ENCODE results near the gene NUAK1.

NUAK1 gene

DNA sequence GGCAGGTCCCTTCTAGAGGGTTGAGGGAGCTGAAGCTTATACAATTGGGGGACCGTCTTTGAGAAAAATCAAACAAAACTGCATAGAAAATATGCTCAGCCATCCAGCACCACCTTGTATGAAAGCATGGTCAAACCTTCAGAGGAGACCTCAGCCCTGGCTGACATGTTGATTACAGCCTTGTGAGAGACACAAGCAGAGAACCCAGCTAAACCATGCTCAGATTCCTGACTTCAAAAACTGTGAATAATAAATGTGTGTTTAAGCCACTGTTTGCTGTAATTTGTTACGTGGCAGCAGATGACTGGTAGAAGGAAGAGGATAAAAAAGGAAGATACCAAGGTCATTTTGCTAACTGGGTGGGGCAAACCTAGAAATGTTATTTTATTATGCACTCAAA, 115.7 kb downstream of the NUAK1 start:
- TF ChIP-seq, protein P1, sequence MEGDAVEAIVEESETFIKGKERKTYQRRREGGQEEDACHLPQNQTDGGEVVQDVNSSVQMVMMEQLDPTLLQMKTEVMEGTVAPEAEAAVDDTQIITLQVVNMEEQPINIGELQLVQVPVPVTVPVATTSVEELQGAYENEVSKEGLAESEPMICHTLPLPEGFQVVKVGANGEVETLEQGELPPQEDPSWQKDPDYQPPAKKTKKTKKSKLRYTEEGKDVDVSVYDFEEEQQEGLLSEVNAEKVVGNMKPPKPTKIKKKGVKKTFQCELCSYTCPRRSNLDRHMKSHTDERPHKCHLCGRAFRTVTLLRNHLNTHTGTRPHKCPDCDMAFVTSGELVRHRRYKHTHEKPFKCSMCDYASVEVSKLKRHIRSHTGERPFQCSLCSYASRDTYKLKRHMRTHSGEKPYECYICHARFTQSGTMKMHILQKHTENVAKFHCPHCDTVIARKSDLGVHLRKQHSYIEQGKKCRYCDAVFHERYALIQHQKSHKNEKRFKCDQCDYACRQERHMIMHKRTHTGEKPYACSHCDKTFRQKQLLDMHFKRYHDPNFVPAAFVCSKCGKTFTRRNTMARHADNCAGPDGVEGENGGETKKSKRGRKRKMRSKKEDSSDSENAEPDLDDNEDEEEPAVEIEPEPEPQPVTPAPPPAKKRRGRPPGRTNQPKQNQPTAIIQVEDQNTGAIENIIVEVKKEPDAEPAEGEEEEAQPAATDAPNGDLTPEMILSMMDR (IDR thresholded peaks at IDR 0.05; ENCODE audit: low read depth, low read length, poor library complexity, severe bottlenecking): no peak
- no peak for TF ChIP-seq EZH2phosphoT487 (IDR thresholded peaks at IDR 0.05; ENCODE audit: borderline replicate concordance, low read length)
- H3K27ac ChIP-seq (ENCODE audit: low read depth, low read length): no peak overlapping the region
- no peak overlapping the region for H3K4me2 ChIP-seq (ENCODE audit: low read length)
- H3K79me2 ChIP-seq (ENCODE audit: control insufficient read depth, low read length): no peaks in the 10 kb centered on the region
- H4K20me1 ChIP-seq (ENCODE audit: control insufficient read depth, insufficient read depth, low read depth, low read length): no peaks in the 10 kb centered on the region
- H3K4me1 ChIP-seq (ENCODE audit: control insufficient read depth, low read length): no peaks in the 10 kb centered on the region; the same call in 1 of the 2 replicates
- H3K9me3 ChIP-seq (ENCODE audit: control insufficient read depth, insufficient read depth, low read length): peaks cover 3% of the 10 kb centered on the region; the same call in 1 of the 2 replicates
- H3F3A ChIP-seq (ENCODE audit: control insufficient read depth, insufficient read depth): no peaks in the 10 kb centered on the region
- H3K27me3 ChIP-seq (ENCODE audit: control insufficient read depth, low read length): no peaks in the 10 kb centered on the region
- no peaks in the 10 kb centered on the region for H3K36me3 ChIP-seq (ENCODE audit: control insufficient read depth, low read length)
- H3K4me3 ChIP-seq (ENCODE audit: low read length): no peak overlapping the region
- no peaks in the 10 kb centered on the region; the same call in 1 of the 2 replicates for H3K9me2 ChIP-seq (replicated peaks; ENCODE audit: control insufficient read depth, low read length)

DNA sequence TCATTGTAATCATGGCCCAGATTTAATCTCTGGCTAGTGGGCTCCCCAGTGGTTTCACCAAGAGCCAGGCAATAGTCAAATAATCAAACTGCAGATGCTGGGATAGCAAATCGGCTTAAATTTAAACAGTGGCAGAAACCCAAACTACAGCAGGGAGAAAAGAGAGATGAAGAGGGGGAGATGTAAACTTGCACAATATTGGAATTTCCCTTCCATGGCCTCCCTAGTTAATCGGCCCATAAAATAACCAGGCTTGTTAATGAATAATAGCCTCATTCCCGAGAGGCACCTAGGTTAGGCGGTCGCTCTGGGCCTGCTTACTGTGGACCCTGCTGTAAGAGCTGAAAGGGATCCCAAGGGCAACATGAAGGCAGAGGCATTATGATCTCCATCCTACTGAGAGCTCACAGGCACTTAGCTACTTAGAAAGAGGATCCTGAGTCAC, 116.2 kb downstream of the NUAK1 start:
- no peaks in the 10 kb centered on the region for H3K27me3 ChIP-seq (ENCODE audit: control insufficient read depth, low read length)
- H4K20me1 ChIP-seq (ENCODE audit: control insufficient read depth, insufficient read depth, low read depth, low read length): no peaks in the 10 kb centered on the region
- H3K79me2 ChIP-seq (ENCODE audit: control insufficient read depth, low read length): no peaks in the 10 kb centered on the region
- H3K4me1 ChIP-seq (ENCODE audit: control insufficient read depth, low read length): no peaks in the 10 kb centered on the region; the same call in 1 of the 2 replicates
- no peaks in the 10 kb centered on the region for H3F3A ChIP-seq (ENCODE audit: control insufficient read depth, insufficient read depth)
- no peaks in the 10 kb centered on the region for H3K36me3 ChIP-seq (ENCODE audit: control insufficient read depth, low read length)
- no peaks in the 10 kb centered on the region; the same call in 1 of the 2 replicates for H3K9me2 ChIP-seq (replicated peaks; ENCODE audit: control insufficient read depth, low read length)
- no peak overlapping the region for H3K4me2 ChIP-seq (ENCODE audit: low read length)
- TF ChIP-seq EZH2phosphoT487 (IDR thresholded peaks at IDR 0.05; ENCODE audit: borderline replicate concordance, low read length): no peak
- TF ChIP-seq, protein P1 (IDR thresholded peaks at IDR 0.05; ENCODE audit: low read depth, low read length, poor library complexity, severe bottlenecking): no peak
- peaks cover 3% of the 10 kb centered on the region; the same call in 1 of the 2 replicates for H3K9me3 ChIP-seq (ENCODE audit: control insufficient read depth, insufficient read depth, low read length)
- H3K27ac ChIP-seq (ENCODE audit: low read depth, low read length): no peak overlapping the region
- H3K4me3 ChIP-seq (ENCODE audit: low read length): no peak overlapping the region

DNA sequence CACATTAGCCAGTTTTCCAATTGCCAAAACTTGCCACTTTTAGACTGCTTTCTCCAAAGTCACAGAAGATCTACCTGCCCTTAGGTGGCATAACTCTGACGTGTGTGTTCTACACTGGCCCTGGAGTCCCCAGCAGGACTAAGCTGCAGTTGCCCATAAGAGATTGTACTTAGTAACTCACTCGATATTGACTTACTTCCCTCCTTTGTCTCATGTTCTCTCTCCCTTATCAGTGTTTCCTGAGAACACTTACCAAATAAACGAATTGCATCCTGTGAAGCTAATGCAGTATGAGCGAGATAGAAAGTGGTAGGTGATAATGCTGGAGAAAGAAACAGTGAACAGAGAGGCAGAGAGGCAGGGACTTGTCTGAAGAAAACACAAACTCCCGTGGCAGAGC, 117.2 kb downstream of the NUAK1 start:
- TF ChIP-seq EZH2phosphoT487 (IDR thresholded peaks at IDR 0.05; ENCODE audit: borderline replicate concordance, low read length): no peak
- TF ChIP-seq, protein P1 (IDR thresholded peaks at IDR 0.05; ENCODE audit: low read depth, low read length, poor library complexity, severe bottlenecking): no peak
- H4K20me1 ChIP-seq (ENCODE audit: control insufficient read depth, insufficient read depth, low read depth, low read length): no peaks in the 10 kb centered on the region
- no peak overlapping the region for H3K4me3 ChIP-seq (ENCODE audit: low read length)
- H3F3A ChIP-seq (ENCODE audit: control insufficient read depth, insufficient read depth): no peaks in the 10 kb centered on the region
- H3K4me2 ChIP-seq (ENCODE audit: low read length): no peak overlapping the region
- no peaks in the 10 kb centered on the region; the same call in 1 of the 2 replicates for H3K9me2 ChIP-seq (replicated peaks; ENCODE audit: control insufficient read depth, low read length)
- no peaks in the 10 kb centered on the region for H3K79me2 ChIP-seq (ENCODE audit: control insufficient read depth, low read length)
- H3K36me3 ChIP-seq (ENCODE audit: control insufficient read depth, low read length): no peaks in the 10 kb centered on the region
- H3K9me3 ChIP-seq (ENCODE audit: control insufficient read depth, insufficient read depth, low read length): peaks cover 3% of the 10 kb centered on the region; the same call in 1 of the 2 replicates
- H3K27me3 ChIP-seq (ENCODE audit: control insufficient read depth, low read length): no peaks in the 10 kb centered on the region
- no peak overlapping the region for H3K27ac ChIP-seq (ENCODE audit: low read depth, low read length)
- H3K4me1 ChIP-seq (ENCODE audit: control insufficient read depth, low read length): no peaks in the 10 kb centered on the region; the same call in 1 of the 2 replicates

Data from DOHH2 (cell line).